Measurements from ENCODE around the gene PALM2AKAP2. TPM values are rescaled to one million over a fixed set of nuclear protein-coding genes. Genes with fewer than 3 reads are reported as not detected.

The PALM2AKAP2 gene
- polyA plus RNA-seq, 1 donor from 2014 or later, result 0.41 TPM

- H4K20me1 ChIP-seq (ENCODE audit: insufficient read depth), result no peaks in the 10 kb centered on the region
- no peak overlapping the region for H3K9ac ChIP-seq (ENCODE audit: low read length)
- H3F3A ChIP-seq (ENCODE audit: insufficient read depth, low read length, poor library complexity, severe bottlenecking), result no peaks in the 10 kb centered on the region
- no peak overlapping the region for H3K27ac ChIP-seq (ENCODE audit: low read length)
- H3K36me3 ChIP-seq (ENCODE audit: insufficient read depth, low read length), result no peaks in the 10 kb centered on the region
- H2AFZ ChIP-seq (ENCODE audit: low read depth, low read length), result no peak overlapping the region
- no peaks in the 10 kb centered on the region for H3K27me3 ChIP-seq (ENCODE audit: insufficient read depth, low read depth, low read length)
- no peaks in the 10 kb centered on the region for H3K79me2 ChIP-seq (replicated peaks; ENCODE audit: insufficient read depth, low read length)
- no peaks in the 10 kb centered on the region for H3K9me3 ChIP-seq (ENCODE audit: low read length)
- no peaks in the 10 kb centered on the region for H3K9me2 ChIP-seq (ENCODE audit: insufficient read depth, low read length)
- H3K4me3 ChIP-seq (ENCODE audit: low read length), result no peak overlapping the region
- H3K4me2 ChIP-seq (ENCODE audit: low read length), result no peak overlapping the region
- TF ChIP-seq SMC3 (conservative IDR thresholded peaks at IDR 0.05; ENCODE audit: poor library complexity), result no peak
- no peak for TF ChIP-seq TAF1 (IDR thresholded peaks at IDR 0.05; ENCODE audit: low read depth)
These were observed 20.4 kb upstream of the PALM2AKAP2 start for GRCh38 chr9:109759589-109759988.

DNA sequence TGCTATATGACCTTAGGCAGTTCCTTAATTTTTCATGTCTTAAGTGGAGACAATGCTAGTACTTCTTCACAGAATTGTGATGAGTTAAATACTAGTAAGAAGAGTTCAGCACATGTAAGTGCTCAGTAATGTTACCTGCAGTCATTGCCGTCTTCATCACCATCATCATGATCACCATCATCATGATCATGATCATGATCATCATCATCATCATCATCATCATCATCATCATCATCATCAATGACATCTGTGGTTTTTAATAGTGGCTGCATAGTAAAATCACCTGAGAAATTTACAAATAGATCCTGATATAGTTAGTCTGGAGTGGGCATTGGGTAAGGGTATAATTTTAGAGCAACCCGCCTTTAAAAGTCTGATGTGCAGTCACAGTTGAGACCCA is 14.7 kb upstream of the PALM2AKAP2 start:
- Histone ChIP-seq H2AFZ (ENCODE audit: low read depth, low read length) (no peak overlapping the region), H4K20me1 (ENCODE audit: insufficient read depth) (no peaks in the 10 kb centered on the region), H3K79me2 (replicated peaks; ENCODE audit: insufficient read depth, low read length) (no peaks in the 10 kb centered on the region), H3K4me3 (ENCODE audit: low read length) (no peak overlapping the region), H3K4me2 (ENCODE audit: low read length) (no peak overlapping the region), H3K36me3 (ENCODE audit: insufficient read depth, low read length) (no peaks in the 10 kb centered on the region), H3F3A (ENCODE audit: insufficient read depth, low read length, poor library complexity, severe bottlenecking) (no peaks in the 10 kb centered on the region), H3K27me3 (ENCODE audit: insufficient read depth, low read depth, low read length) (no peaks in the 10 kb centered on the region), H3K9me2 (ENCODE audit: insufficient read depth, low read length) (no peaks in the 10 kb centered on the region), H3K27ac (ENCODE audit: low read length) (no peak overlapping the region), H3K9ac (ENCODE audit: low read length) (no peak overlapping the region), H3K9me3 (ENCODE audit: low read length) (no peaks in the 10 kb centered on the region)
- no peak for TF ChIP-seq RAD21 (conservative IDR thresholded peaks at IDR 0.05)
- TF ChIP-seq, protein P1, sequence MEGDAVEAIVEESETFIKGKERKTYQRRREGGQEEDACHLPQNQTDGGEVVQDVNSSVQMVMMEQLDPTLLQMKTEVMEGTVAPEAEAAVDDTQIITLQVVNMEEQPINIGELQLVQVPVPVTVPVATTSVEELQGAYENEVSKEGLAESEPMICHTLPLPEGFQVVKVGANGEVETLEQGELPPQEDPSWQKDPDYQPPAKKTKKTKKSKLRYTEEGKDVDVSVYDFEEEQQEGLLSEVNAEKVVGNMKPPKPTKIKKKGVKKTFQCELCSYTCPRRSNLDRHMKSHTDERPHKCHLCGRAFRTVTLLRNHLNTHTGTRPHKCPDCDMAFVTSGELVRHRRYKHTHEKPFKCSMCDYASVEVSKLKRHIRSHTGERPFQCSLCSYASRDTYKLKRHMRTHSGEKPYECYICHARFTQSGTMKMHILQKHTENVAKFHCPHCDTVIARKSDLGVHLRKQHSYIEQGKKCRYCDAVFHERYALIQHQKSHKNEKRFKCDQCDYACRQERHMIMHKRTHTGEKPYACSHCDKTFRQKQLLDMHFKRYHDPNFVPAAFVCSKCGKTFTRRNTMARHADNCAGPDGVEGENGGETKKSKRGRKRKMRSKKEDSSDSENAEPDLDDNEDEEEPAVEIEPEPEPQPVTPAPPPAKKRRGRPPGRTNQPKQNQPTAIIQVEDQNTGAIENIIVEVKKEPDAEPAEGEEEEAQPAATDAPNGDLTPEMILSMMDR (IDR thresholded peaks at IDR 0.05; ENCODE audit: poor library complexity, severe bottlenecking), result no peak
- TF ChIP-seq EZH2 (IDR thresholded peaks at IDR 0.05; ENCODE audit: borderline replicate concordance, insufficient read depth, low read length, poor library complexity, severe bottlenecking), result no peak

DNA sequence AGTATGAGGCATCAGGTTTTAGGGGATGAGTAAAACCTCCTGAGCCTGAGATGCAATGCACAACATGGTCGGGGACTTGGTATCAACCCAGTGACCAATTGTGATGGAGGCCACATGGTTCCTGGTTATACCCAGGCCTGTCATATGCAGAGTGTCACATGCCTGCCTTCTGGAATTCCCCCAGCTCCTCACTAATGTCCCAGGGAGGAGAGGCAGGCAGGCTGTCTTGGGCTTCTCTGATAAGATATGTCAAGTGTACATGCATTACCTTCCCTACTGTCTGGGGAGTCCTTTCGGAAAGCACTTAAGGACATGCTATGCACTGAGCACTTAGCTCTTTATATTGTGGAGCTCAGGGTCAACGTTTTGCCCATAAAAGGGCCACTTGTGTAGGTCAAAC is 14.2 kb upstream of the PALM2AKAP2 start:
- no peak overlapping the region for H2AFZ ChIP-seq (ENCODE audit: low read depth, low read length)
- H3K4me2 ChIP-seq (ENCODE audit: low read length), result no peak overlapping the region
- H4K20me1 ChIP-seq (ENCODE audit: insufficient read depth), result no peaks in the 10 kb centered on the region
- H3K9me3 ChIP-seq (ENCODE audit: low read length), result no peaks in the 10 kb centered on the region
- H3K9ac ChIP-seq (ENCODE audit: low read length), result no peak overlapping the region
- no peaks in the 10 kb centered on the region for H3K79me2 ChIP-seq (replicated peaks; ENCODE audit: insufficient read depth, low read length)
- H3K36me3 ChIP-seq (ENCODE audit: insufficient read depth, low read length), result no peaks in the 10 kb centered on the region
- H3K9me2 ChIP-seq (ENCODE audit: insufficient read depth, low read length), result no peaks in the 10 kb centered on the region
- H3F3A ChIP-seq (ENCODE audit: insufficient read depth, low read length, poor library complexity, severe bottlenecking), result no peaks in the 10 kb centered on the region
- no peak overlapping the region for H3K4me3 ChIP-seq (ENCODE audit: low read length)
- no peak overlapping the region for H3K27ac ChIP-seq (ENCODE audit: low read length)
- TF ChIP-seq, protein P2, sequence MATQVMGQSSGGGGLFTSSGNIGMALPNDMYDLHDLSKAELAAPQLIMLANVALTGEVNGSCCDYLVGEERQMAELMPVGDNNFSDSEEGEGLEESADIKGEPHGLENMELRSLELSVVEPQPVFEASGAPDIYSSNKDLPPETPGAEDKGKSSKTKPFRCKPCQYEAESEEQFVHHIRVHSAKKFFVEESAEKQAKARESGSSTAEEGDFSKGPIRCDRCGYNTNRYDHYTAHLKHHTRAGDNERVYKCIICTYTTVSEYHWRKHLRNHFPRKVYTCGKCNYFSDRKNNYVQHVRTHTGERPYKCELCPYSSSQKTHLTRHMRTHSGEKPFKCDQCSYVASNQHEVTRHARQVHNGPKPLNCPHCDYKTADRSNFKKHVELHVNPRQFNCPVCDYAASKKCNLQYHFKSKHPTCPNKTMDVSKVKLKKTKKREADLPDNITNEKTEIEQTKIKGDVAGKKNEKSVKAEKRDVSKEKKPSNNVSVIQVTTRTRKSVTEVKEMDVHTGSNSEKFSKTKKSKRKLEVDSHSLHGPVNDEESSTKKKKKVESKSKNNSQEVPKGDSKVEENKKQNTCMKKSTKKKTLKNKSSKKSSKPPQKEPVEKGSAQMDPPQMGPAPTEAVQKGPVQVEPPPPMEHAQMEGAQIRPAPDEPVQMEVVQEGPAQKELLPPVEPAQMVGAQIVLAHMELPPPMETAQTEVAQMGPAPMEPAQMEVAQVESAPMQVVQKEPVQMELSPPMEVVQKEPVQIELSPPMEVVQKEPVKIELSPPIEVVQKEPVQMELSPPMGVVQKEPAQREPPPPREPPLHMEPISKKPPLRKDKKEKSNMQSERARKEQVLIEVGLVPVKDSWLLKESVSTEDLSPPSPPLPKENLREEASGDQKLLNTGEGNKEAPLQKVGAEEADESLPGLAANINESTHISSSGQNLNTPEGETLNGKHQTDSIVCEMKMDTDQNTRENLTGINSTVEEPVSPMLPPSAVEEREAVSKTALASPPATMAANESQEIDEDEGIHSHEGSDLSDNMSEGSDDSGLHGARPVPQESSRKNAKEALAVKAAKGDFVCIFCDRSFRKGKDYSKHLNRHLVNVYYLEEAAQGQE (IDR thresholded peaks at IDR 0.05; ENCODE audit: borderline replicate concordance), result no peak
- H3K27me3 ChIP-seq (ENCODE audit: insufficient read depth, low read depth, low read length), result no peaks in the 10 kb centered on the region

Data from neural cell (in vitro differentiated cells).